Measurements from ENCODE around the gene BATF3.

- no peak for TF ChIP-seq CTCF (IDR thresholded peaks at IDR 0.05 in 4 of 5, conservative IDR thresholded peaks at IDR 0.05 in 1 of 5)
- TF ChIP-seq POLR2A (IDR thresholded peaks at IDR 0.05): no peak
Observed at GRCh38 chr1:212670882-212671281, 28.8 kb downstream of the BATF3 start.

Measured in gastrocnemius medialis (tissue), 4 donors.